Kidney capillary endothelial cell (primary cell): ENCODE measurements around the gene TTC3.

Source experiments
- DNase-seq: peaks from one replicate; pipeline ENCODE4 v3.0.0-alpha.2; 2018; ENCODE audit warnings: low spot score

The TTC3 gene

GRCh38 chr21:37153196-37153934, 80.3 kb downstream of the TTC3 start:
- DNase-seq = no peak

DNA sequence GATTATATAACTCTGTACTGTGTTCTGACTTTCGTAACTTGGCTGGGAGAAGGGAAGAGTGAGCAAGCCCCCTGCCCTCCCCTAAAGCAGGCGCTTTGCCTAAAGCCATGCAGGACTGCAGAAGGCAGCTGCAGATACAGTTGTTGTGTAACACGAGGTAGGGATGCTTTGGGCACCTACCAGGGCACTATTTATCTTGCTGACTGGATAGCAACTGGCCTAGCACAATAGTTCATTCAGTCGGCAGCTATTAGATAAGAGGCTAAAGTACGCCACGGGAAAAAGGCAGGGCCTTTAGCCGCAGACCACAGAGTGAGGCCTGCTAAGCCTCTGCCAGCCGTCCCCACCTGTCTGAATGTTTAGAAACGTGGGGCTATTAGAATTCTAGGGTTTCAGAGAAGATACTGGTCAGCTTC, 80.9 kb downstream of the TTC3 start:
- no peak for DNase-seq

DNA sequence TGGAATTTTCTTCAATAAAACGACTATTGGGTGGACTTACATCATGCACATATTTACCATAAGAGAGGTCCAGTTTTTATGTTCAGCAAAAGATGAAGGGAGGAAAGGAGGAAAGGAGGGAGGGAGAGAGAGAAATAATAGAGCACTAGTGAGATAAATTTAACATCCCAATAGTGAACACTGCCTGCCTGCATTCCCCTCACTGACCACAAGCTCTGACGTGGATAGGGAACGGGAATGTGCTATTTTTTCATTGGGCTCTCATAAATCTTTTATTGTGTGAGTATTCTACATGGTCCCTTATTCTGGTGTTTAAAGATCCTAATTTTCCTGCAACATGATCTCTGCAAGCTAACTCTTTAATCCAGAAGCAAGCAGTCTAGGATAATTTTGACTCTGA, 82.1 kb downstream of the TTC3 start:
- no peak for DNase-seq

DNA sequence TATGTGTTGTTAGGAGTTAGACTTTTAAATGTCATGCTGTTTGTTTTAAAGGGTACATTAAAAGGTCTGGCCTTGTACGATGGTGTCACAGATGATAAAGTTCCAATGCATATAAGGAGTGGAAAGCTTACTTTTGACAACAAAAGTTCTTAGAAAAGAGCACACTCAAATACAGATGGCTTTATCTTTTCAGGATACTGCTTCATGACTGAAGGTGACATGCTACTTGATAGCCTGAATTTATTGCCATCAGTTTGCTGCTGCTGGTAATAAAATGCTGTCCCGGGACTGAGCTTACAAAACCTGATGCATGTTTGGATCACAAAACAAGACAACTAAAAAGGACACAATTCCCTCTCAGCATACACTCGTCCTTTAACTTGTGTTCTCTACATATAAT, 84.9 kb downstream of the TTC3 start:
- DNase-seq = no peak

DNA sequence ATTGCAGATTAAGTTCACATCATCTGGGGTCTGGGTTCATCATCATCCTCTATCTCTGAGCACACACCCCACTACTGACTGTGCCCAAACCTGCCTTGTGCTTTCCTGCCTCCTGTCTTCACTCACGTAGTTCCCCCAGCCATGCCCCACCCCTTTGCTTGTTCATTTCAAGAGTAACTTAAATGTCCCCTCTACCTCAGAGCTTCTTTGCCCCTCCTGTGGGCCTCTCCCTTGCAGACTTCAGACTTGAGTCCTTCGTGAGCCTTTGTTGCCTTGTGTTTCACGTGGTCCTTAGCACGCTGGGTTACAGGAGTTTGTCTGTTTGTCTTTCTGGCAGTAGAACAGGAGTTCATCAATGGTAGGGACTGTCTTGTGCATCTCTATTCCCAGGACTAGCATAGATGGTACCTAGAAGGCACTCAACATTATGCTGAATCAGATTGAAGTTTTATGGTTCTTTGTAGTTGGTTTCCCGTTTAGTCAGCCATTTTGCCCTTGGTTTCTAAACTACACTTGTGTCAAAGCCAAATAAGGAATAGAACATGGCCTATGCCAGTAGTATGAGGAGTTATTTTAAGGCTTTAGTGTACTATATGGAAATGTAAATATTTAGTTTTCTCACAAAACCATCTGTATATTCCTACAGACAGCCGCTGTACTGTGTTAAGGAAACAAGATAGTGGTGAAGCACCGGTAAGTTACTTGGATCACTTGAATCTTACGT, 86.2 kb downstream of the TTC3 start:
- DNase-seq = no peak

- no peak for DNase-seq
Observed at GRCh38 chr21:37159949-37160348, 86.9 kb downstream of the TTC3 start.

DNA sequence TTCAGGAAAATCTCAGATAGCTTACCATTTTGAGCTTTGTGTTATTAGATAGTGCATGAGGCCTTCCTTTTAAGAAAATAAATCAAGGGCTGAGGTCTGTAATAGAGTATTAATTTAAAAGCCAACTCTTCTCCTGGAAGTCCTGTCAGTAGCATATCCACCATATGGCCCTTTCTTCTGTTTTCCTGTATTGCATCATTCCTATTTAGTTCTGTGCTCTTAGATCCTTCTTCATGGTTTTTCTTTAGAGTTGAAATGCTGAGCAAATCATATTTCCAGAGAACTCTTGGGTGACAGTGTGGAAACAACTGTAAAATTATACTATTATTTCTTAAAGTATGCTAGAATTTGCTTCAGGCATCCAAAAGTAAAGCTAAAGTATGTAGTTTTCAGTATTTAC, 91.7 kb downstream of the TTC3 start:
- no peak for DNase-seq

DNA sequence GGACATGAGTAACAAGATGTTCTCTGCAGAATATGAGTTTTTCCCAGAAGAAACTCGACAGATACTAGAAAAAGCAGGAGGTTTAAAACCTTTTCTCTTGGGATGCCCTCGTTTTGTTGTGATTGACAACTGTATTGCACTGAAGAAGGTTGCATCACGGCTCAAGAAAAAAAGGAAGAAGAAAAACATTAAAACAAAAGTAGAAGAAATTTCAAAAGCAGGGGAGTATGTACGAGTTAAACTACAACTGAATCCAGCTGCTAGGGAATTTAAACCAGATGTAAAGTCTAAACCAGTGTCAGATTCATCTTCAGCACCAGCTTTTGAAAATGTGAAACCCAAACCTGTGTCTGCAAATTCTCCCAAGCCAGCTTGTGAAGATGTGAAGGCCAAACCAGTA, 92.5 kb downstream of the TTC3 start:
- no peak for DNase-seq

- DNase-seq = peak; percentile 4
Observed at GRCh38 chr21:37166733-37167132, 93.7 kb downstream of the TTC3 start.

- no peak for DNase-seq
Observed at GRCh38 chr21:37168666-37169065, 95.6 kb downstream of the TTC3 start.

DNA sequence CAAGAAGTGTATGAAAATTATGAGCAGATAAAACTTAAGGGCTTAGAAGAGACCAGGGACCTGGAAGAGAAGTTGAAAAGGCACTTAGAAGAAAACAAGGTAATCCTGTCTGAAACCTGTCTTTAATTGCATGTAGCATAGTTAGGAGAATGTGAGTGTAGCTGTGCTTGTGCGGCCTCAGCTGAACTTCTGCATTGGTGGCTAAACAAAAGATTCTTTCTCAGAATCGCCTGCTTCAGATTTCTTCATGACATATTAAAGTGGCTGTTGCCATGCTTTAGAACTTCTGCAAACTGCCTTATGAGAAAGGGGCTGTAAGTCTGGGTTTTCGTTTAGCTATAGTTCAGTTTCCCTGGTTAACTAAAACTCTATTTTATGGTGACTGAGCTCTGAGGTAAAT, 99.6 kb downstream of the TTC3 start:
- no peak for DNase-seq

DNA sequence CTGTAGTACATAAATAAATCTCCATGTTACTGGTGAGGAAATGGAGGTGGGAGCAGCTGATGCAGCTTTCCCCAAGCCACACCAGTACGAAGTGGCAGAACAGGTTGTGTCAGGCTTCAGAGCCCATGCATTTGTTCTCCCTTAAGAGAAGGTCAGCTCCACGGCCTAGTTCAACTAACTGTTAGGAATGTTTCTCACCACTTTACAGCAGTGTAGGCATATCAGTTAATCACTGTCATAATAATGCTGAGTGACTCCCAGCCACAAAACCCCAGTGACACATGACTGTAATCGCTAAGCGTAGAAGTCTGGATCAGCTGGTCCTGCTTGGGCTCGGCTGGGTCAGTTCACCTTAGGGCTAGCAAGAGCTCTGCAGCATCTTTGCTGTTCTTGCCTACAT, 103.7 kb downstream of the TTC3 start:
- DNase-seq = no peak

DNA sequence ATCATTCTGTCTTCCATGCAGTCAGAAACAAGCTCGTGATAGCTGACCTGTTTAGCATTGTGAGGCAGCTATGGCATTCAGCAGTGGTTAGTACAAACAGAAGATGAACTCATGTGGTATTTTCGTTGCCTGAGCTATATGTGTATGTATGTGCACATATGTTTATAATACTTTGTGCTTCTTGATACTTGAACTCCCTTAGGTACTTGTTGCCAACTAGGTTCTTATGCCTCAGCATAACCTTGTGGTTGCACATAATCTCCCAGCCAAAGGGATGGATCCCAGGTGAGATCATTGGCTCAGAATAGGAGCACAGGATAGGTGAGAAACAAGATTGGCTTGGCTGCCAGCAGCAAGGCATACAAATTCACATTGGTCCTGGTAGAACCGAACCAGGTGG, 108.0 kb downstream of the TTC3 start:
- no peak for DNase-seq

DNA sequence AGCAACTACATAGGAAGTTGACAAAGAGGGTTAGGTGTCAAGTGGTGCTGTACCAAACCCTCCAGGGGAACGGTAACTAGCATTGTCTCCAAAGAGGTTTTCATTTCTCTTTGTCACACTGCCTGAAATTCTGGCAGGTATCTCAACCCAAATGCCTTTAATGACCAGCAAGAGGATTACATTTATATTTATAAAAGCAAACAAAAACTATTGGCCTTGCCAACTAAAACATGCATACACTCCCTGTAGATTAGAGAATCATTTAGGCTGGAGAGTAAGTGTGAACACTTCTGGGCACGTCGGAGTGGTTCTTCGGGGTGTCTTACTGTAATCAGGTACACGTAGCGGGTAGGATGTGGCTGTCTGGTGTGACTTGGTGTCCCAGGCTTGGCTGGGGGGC, 109.2 kb downstream of the TTC3 start:
- DNase-seq = no peak

- no peak for DNase-seq
Observed at GRCh38 chr21:37183749-37184148, 110.7 kb downstream of the TTC3 start.

DNA sequence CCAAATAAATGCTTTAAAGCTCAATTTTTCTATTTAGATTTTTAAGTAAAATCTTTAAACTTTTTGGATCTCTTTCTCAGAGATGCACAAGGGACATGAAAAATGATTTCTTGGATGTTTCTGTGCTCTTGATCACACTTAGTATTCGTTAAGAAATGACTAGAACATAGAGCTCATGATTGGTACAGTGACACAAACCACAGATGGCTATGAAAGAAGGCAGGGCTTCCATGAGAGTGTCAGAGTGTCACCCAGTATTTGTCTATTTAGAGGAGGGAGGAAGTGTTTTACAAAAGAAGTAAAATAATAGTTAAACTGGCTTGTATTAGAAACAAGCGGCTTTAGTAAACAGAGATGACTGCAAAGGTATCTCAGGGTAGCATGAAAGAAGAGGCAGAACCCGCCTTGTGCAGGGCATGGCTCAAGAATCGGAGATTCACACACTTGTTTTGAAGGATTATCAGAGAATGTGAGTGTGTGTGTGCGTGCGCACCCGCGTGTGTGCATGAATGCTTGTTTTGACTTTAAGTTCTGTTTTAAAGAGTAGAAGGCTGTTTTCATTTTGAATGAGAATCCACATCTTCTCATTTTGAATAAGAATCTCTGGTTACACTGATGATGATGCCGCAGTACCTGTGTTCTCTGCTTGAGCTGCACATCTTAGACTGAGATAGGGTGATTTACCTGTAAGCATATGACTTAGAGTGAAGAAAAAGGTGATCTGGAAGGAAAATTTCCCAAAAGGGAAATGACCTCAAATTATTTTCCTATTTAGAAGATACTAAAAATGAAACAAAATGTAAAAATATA, 111.9 kb downstream of the TTC3 start:
- DNase-seq = no peak

DNA sequence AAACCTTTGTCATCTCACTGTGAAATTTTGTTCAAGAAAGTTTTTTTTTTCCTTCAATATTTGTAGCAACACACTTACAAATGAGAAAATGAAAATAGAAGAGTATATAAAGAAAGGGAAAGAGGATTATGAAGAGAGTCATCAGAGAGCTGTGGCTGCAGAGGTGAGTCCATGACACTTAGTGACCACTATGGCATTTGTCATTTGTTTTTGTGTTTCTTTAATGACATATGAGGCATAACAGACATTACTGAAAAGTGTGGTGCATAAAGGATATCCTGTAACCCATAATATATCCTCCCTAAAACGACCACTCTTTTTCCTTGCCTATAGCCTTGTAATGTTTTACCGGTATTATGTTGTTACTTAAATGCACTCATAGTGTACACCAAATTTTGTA, 113.9 kb downstream of the TTC3 start:
- no peak for DNase-seq

DNA sequence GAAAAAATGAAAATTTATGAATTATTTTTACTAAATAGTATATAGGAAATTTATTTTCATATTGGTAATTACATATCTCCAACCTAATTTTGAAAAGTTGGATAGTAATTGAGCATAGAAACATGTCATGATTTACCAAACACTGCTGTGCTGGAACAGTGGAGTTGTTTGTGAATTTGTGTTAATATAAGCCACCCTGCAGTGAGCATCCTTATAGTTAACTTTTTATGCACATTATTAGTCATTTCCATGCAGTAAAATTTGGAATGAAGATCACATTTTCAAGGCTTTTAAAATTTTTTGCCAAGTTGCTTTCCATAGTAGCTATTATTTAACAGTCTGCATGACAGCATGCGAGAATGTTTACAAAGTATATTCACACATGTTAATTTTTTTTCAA, 115.8 kb downstream of the TTC3 start:
- no peak for DNase-seq

DNA sequence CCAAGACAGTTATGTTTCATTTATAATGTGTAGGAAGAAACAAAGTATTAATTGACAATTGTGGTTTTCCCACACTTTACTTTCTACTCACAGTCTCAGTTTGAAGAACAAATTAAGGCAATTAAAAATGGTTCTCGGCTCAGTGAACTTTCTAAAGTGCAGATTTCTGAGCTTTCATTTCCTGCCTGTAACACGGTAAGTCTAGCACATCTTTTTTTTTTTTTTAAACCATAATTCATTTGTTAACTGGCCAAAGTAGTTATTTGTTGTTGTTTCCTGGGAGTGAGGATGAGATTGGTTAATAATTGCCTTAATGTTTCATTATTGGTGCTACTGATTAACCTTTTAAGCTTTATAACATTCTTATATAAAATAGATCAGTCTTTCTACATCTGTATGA, 119.0 kb downstream of the TTC3 start:
- DNase-seq = no peak

GRCh38 chr21:37193006-37193405, 120.0 kb downstream of the TTC3 start:
- DNase-seq = no peak

- DNase-seq = no peak
Observed at GRCh38 chr21:37193676-37194075, 120.6 kb downstream of the TTC3 start.

- no peak for DNase-seq
Observed at GRCh38 chr21:37195059-37195458, 122.0 kb downstream of the TTC3 start.

DNA sequence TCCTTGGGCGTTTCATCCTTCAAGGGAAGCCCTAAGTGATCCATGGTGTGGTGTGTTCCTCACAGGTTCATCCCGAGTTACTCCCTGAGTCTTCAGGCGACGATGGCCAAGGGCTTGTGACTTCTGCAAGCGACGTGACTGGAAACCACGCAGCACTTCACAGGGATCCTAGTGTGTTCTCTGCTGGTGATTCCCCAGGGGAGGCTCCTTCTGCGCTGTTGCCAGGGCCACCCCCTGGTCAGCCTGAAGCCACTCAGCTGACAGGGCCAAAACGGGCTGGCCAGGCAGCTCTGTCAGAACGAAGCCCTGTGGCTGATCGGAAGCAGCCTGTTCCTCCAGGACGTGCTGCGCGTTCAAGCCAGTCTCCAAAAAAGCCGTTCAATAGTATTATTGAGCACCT, 122.6 kb downstream of the TTC3 start:
- no peak for DNase-seq
